Diencephalon (tissue), 1 donor: ENCODE data around the gene HS3ST2. TPM values are rescaled to one million over a fixed set of nuclear protein-coding genes. Genes with fewer than 3 reads are reported as not detected.

Experiments used
- total RNA-seq: library from RNA; depleted of rRNA; stranded (reverse); fragments of >200 nt; gene quantifications from one replicate; pipeline ENCODE4 v1.2.3, GENCODE V29; 2014

The HS3ST2 gene
- 4.2 TPM for total RNA-seq

GRCh38 chr16:22813948-22814710 is at the start of gene HS3ST2:
TSS of gene HS3ST2 (plus strand) at chr16:22814162. CDS start at chr16:22814611, 449 bp downstream.

